SU-DHL-6 (cell line): Measurements from ENCODE around the gene PRRX1.

Experiments
- CTCF ChIP-seq: fragments of 200-600 bp; sonication (generic); IDR thresholded peaks from one replicate; pipeline ENCODE4 v1.5.1; 2017; ENCODE audit warnings: antibody characterized with exemption, mild to moderate bottlenecking, low read length, moderate library complexity; ENCODE audit not compliant: insufficient read depth, poor library complexity, severe bottlenecking
- EZH2phosphoT487 ChIP-seq: fragments of 200-600 bp; sonication (generic), shearing (Covaris generic); conservative IDR thresholded peaks from 2 replicates; pipeline ENCODE4 v1.6.1; 2018; ENCODE audit warnings: mild to moderate bottlenecking, antibody characterized with exemption, low read length, moderate library complexity, mixed read lengths

- no peak for TF ChIP-seq CTCF
- TF ChIP-seq EZH2phosphoT487: no peak
Measured at GRCh38 chr1:170714163-170714562, 50.2 kb downstream of the PRRX1 start.
